ENCODE results near the gene PCBD1.

PCBD1 gene

GRCh38 chr10:70899096-70899495, 10.7 kb upstream of the PCBD1 start:
- TF ChIP-seq, protein P1, sequence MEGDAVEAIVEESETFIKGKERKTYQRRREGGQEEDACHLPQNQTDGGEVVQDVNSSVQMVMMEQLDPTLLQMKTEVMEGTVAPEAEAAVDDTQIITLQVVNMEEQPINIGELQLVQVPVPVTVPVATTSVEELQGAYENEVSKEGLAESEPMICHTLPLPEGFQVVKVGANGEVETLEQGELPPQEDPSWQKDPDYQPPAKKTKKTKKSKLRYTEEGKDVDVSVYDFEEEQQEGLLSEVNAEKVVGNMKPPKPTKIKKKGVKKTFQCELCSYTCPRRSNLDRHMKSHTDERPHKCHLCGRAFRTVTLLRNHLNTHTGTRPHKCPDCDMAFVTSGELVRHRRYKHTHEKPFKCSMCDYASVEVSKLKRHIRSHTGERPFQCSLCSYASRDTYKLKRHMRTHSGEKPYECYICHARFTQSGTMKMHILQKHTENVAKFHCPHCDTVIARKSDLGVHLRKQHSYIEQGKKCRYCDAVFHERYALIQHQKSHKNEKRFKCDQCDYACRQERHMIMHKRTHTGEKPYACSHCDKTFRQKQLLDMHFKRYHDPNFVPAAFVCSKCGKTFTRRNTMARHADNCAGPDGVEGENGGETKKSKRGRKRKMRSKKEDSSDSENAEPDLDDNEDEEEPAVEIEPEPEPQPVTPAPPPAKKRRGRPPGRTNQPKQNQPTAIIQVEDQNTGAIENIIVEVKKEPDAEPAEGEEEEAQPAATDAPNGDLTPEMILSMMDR (IDR thresholded peaks at IDR 0.05; ENCODE audit: insufficient read depth, low read length): no peak
- TF ChIP-seq POLR2AphosphoS5 (IDR thresholded peaks at IDR 0.05; ENCODE audit: low read depth) (no peak), SPI1 (IDR thresholded peaks at IDR 0.05; ENCODE audit: borderline replicate concordance, low read depth) (no peak), GABPA (IDR thresholded peaks at IDR 0.05; ENCODE audit: low read depth) (no peak)
- DNase-seq (ENCODE audit: low read depth in 1 of 2, low spot score in 1 of 2): peak in 1 of 2 experiments; percentile 29
- Histone ChIP-seq H3K4me3 (replicated peaks; ENCODE audit: insufficient read depth, low read length) (no peak overlapping the region), H3K27me3 (ENCODE audit: insufficient read depth, poor library complexity, severe bottlenecking) (no peaks in the 10 kb centered on the region), H3K27ac (replicated peaks) (no peak overlapping the region)

- Histone ChIP-seq H3K4me3 (replicated peaks; ENCODE audit: insufficient read depth, low read length) (no peak overlapping the region), H3K27me3 (ENCODE audit: insufficient read depth, poor library complexity, severe bottlenecking) (no peaks in the 10 kb centered on the region), H3K27ac (replicated peaks) (no peak overlapping the region)
- TF ChIP-seq, protein P1 (IDR thresholded peaks at IDR 0.05; ENCODE audit: insufficient read depth, low read length): no peak
- TF ChIP-seq SPI1 (IDR thresholded peaks at IDR 0.05; ENCODE audit: borderline replicate concordance, low read depth) (no peak), POLR2AphosphoS5 (IDR thresholded peaks at IDR 0.05; ENCODE audit: low read depth) (no peak), GABPA (IDR thresholded peaks at IDR 0.05; ENCODE audit: low read depth) (no peak)
- TF ChIP-seq, protein P2, sequence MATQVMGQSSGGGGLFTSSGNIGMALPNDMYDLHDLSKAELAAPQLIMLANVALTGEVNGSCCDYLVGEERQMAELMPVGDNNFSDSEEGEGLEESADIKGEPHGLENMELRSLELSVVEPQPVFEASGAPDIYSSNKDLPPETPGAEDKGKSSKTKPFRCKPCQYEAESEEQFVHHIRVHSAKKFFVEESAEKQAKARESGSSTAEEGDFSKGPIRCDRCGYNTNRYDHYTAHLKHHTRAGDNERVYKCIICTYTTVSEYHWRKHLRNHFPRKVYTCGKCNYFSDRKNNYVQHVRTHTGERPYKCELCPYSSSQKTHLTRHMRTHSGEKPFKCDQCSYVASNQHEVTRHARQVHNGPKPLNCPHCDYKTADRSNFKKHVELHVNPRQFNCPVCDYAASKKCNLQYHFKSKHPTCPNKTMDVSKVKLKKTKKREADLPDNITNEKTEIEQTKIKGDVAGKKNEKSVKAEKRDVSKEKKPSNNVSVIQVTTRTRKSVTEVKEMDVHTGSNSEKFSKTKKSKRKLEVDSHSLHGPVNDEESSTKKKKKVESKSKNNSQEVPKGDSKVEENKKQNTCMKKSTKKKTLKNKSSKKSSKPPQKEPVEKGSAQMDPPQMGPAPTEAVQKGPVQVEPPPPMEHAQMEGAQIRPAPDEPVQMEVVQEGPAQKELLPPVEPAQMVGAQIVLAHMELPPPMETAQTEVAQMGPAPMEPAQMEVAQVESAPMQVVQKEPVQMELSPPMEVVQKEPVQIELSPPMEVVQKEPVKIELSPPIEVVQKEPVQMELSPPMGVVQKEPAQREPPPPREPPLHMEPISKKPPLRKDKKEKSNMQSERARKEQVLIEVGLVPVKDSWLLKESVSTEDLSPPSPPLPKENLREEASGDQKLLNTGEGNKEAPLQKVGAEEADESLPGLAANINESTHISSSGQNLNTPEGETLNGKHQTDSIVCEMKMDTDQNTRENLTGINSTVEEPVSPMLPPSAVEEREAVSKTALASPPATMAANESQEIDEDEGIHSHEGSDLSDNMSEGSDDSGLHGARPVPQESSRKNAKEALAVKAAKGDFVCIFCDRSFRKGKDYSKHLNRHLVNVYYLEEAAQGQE (IDR thresholded peaks at IDR 0.05; ENCODE audit: insufficient replicate concordance, low read depth): no peak
- no peak for DNase-seq (ENCODE audit: low read depth in 1 of 2, low spot score in 1 of 2)
These were observed 10.3 kb upstream of the PCBD1 start for GRCh38 chr10:70898687-70899086.

GRCh38 chr10:70896551-70896950, 8.2 kb upstream of the PCBD1 start:
- Histone ChIP-seq H3K27me3 (ENCODE audit: insufficient read depth, poor library complexity, severe bottlenecking) (no peaks in the 10 kb centered on the region), H3K4me3 (replicated peaks; ENCODE audit: insufficient read depth, low read length) (no peak overlapping the region), H3K27ac (replicated peaks) (no peak overlapping the region)
- DNase-seq (ENCODE audit: low read depth in 1 of 2, low spot score in 1 of 2): no peak
- no peak for TF ChIP-seq POLR2AphosphoS5 (IDR thresholded peaks at IDR 0.05; ENCODE audit: low read depth)
- TF ChIP-seq, protein P1 (IDR thresholded peaks at IDR 0.05; ENCODE audit: insufficient read depth, low read length): no peak
- TF ChIP-seq GABPA (IDR thresholded peaks at IDR 0.05; ENCODE audit: low read depth): no peak
- TF ChIP-seq, protein P2 (IDR thresholded peaks at IDR 0.05; ENCODE audit: insufficient replicate concordance, low read depth): no peak
- no peak for TF ChIP-seq SPI1 (IDR thresholded peaks at IDR 0.05; ENCODE audit: borderline replicate concordance, low read depth)

- TF ChIP-seq POLR2AphosphoS5 (IDR thresholded peaks at IDR 0.05; ENCODE audit: low read depth) (no peak), GABPA (IDR thresholded peaks at IDR 0.05; ENCODE audit: low read depth) (no peak), SPI1 (IDR thresholded peaks at IDR 0.05; ENCODE audit: borderline replicate concordance, low read depth) (no peak)
- TF ChIP-seq, protein P1 (IDR thresholded peaks at IDR 0.05; ENCODE audit: insufficient read depth, low read length): no peak
- TF ChIP-seq, protein P2 (IDR thresholded peaks at IDR 0.05; ENCODE audit: insufficient replicate concordance, low read depth): no peak
- DNase-seq (ENCODE audit: low read depth in 1 of 2, low spot score in 1 of 2): no peak
- Histone ChIP-seq H3K27me3 (ENCODE audit: insufficient read depth, poor library complexity, severe bottlenecking) (no peaks in the 10 kb centered on the region), H3K27ac (replicated peaks) (no peak overlapping the region), H3K4me3 (replicated peaks; ENCODE audit: insufficient read depth, low read length) (no peak overlapping the region)
These were observed 6.1 kb upstream of the PCBD1 start for GRCh38 chr10:70894416-70894815.
